ENCODE measurements around the gene MYH1. TPM values are rescaled to one million over a fixed set of nuclear protein-coding genes. Genes with fewer than 3 reads are reported as not detected.

The MYH1 gene
- total RNA-seq, 4 donors from 2014 or later, result 0.16 to 0.88 (median 0.38) TPM; not detected in 1

DNA sequence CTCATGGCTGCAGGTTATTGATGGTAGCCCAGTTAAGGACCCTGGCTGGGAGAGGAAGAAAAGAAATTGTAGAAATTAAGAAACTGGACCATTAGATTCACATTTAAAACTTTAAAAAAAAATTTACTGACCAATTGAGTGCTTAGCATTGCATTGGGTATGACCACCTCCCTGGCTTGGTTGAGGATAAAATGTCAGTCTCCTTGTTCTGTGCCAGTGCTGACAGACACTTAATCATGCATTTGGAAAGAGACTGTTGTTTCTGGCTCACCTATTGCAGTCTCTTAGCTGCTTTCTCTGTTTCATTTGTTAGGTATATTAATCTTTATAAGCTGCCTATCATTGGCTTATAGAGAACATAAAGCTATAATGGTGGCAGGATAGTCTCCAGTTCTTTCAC lies 1.7 kb downstream of the MYH1 start:
- TF ChIP-seq, protein P1, sequence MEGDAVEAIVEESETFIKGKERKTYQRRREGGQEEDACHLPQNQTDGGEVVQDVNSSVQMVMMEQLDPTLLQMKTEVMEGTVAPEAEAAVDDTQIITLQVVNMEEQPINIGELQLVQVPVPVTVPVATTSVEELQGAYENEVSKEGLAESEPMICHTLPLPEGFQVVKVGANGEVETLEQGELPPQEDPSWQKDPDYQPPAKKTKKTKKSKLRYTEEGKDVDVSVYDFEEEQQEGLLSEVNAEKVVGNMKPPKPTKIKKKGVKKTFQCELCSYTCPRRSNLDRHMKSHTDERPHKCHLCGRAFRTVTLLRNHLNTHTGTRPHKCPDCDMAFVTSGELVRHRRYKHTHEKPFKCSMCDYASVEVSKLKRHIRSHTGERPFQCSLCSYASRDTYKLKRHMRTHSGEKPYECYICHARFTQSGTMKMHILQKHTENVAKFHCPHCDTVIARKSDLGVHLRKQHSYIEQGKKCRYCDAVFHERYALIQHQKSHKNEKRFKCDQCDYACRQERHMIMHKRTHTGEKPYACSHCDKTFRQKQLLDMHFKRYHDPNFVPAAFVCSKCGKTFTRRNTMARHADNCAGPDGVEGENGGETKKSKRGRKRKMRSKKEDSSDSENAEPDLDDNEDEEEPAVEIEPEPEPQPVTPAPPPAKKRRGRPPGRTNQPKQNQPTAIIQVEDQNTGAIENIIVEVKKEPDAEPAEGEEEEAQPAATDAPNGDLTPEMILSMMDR (IDR thresholded peaks at IDR 0.05; ENCODE audit: low read depth), result no peak

DNA sequence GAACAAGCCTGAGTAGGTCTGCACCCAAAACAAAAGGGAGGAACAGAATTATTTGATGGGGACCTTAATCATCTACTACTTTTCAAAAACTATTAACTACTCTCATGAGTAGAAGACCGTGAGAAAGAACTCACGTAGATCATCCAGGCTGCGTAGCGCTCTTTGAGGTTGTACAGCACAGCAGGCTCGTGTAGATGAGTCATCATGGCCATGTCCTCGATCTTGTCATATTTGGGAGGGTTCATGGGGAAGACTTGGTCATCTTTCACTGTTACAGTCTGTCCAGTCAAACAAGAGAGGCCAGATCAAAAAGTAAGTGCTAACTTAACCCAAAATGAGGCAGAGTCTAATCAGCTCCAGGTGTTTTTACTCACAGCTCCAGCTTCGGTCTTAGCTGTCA lies 2.3 kb downstream of the MYH1 start:
- TF ChIP-seq, protein P1 (IDR thresholded peaks at IDR 0.05; ENCODE audit: low read depth), result no peak

DNA sequence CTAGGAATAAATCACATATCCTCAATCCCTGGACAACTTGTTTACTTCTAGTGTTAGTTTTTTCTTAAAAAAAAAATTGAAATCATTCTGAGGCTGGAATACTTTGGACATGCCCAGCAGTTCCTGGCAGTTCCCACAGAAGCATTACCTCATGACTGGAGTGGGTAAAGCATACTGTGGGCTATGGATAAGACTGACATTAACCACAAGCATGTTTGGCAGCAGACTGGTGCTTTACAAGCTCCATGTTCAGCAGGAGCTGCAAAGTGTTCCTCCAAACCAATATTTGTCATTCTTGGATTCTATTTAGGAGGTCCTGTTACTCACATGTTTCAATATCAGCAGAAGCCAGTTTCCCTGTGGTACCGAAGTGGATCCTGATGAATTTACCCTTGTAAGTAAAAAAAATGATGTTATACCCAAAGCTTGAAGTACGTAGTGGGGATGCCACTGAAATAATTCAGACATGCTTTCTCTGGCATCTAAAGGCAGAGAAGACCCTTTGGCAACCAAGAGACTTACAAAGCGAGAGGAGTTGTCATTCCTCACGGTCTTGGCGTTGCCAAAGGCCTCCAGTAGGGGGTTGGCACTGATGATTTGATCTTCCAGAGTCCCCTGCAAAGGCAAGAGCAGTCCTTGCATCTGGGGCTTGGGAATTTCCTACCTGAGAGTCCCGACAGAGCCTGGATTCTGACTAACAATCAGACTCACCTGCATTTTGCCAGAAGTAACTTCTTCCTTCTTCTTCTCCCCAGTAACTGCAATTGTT lies 4.9 kb downstream of the MYH1 start:
- TF ChIP-seq, protein P1 (IDR thresholded peaks at IDR 0.05; ENCODE audit: low read depth), result no peak

DNA sequence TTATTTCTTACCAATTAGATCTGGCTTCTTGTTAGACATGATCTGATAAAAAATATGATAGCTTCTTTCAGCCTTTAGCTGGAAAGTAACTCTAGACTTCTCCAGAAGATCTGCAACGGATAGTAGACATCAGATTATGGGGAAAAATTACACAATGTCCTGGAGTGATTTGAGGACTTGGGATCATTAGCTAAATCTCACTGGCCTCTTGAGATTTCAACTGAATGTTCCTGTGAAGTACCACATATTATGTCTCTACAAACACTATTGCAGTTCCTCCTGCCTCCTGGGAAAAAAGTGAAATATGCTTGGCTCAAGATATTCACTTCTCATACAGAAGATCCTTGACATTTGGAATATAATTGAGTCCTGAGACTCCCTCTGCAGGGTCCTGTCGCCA lies 5.5 kb downstream of the MYH1 start:
- TF ChIP-seq, protein P1 (IDR thresholded peaks at IDR 0.05; ENCODE audit: low read depth), result no peak

DNA sequence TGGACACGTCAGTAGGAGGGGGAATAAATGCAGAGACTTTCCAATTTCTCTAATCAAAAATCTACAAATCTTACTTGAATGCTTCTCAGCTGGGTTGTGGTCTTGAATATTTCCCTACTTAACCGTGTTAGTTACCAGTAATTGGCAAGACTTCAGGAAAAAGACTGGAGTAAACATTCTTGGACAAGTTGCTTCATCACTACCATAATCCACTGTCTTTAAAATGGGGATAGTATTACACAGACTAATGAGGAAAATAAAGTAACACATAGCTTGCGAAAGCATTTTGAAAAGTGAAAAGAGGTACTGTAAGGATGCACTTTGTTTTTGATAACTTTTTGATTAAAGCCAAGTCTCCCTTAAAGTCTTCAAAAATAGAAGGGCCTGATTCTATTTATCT lies 18.4 kb downstream of the MYH1 start:
- TF ChIP-seq, protein P1 (IDR thresholded peaks at IDR 0.05; ENCODE audit: low read depth), result no peak

DNA sequence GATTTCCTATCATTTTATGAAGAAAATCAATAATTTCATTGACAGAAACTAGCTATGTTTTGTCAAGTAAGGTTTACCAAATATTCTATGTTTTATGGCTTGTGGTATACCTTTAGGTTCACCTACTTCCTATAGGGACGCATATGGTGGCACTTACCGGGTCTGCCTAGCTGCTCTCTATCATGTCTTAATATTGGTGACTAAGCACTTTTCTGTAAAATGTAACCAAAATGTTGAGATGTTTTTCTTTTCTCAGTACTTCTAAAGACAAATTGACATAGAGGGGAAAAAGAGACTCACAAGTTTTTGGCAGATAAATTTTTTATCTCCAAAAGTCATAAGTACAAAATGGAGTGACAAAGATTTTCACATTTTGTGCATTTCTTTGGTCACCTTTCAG lies 26.3 kb downstream of the MYH1 start:
- TF ChIP-seq, protein P1 (IDR thresholded peaks at IDR 0.05; ENCODE audit: low read depth), result no peak

DNA sequence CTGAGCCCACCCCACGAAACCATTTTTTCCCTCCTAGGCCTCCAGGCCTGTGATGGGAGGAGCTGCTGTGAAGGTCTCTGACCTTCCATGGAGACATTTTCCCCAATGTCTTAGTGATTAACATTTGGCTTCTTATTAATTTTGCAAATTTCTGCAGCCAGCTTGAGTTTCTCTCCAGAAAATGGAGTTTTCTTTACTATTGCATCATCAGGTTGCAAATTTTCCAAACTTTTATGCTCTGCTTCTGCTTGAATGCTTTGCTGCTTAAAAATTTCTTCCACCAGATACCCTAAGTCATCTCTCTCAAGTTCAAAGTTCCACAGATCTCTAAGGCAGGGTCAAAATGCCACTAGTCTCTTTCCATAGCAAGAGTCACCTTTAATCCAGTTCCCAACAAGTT lies 36.1 kb downstream of the MYH1 start:
- TF ChIP-seq, protein P1 (IDR thresholded peaks at IDR 0.05; ENCODE audit: low read depth), result no peak

Data from subcutaneous adipose tissue (tissue), 4 donors.